DMS79 (cell line): ENCODE results near the gene LGI4.
"Not testable (repeated sequence)": the region's sequence is repeated elsewhere in the genome, so short reads cannot be mapped to it uniquely, and the experiment has no call there.

ENCODE experiments used
- DNase-seq: peaks from one replicate; lab custom pipeline; 2025; lab: John Stamatoyannopoulos, UW

The LGI4 gene

GRCh38 chr19:35141837-35142605 is 7.2 kb upstream of the LGI4 start:
- no peak for DNase-seq

- no peak for DNase-seq
Measured at GRCh38 chr19:35140962-35141836, 6.3 kb upstream of the LGI4 start.

- no peak for DNase-seq
Measured at GRCh38 chr19:35140207-35140961, 5.5 kb upstream of the LGI4 start.

GRCh38 chr19:35138305-35138892 is 3.5 kb upstream of the LGI4 start, which contains the start of gene FXYD1:
FXYD1 (plus strand) TSS chr19:35138824; CDS start chr19:35140080, 1,256 bp downstream.
- no peak for DNase-seq

GRCh38 chr19:35136977-35137702 is 2.3 kb upstream of the LGI4 start:
- no peak for DNase-seq

GRCh38 chr19:35136231-35136630 is 1.4 kb upstream of the LGI4 start:
- no peak for DNase-seq

GRCh38 chr19:35135389-35135909 is 590 bp upstream of the LGI4 start:
- DNase-seq, result no peak

GRCh38 chr19:35133826-35134225 is 1.0 kb downstream of the LGI4 start:
- no peak for DNase-seq

GRCh38 chr19:35132254-35132653 is 2.6 kb downstream of the LGI4 start:
- no peak for DNase-seq

- no peak for DNase-seq
Measured at GRCh38 chr19:35130761-35131720, 3.8 kb downstream of the LGI4 start.

- not testable (repeated sequence) for DNase-seq
Measured at GRCh38 chr19:35129724-35130274, 5.1 kb downstream of the LGI4 start.

- DNase-seq, result no peak
Measured at GRCh38 chr19:35128398-35129057, 6.3 kb downstream of the LGI4 start.

GRCh38 chr19:35127871-35128270 is 7.0 kb downstream of the LGI4 start:
- DNase-seq, result no peak

- DNase-seq, result no peak
Measured at GRCh38 chr19:35126624-35126959, 8.3 kb downstream of the LGI4 start.

- DNase-seq, result no peak
Measured at GRCh38 chr19:35125749-35126623, 8.9 kb downstream of the LGI4 start.

GRCh38 chr19:35125270-35125717 is 9.6 kb downstream of the LGI4 start:
- DNase-seq, result no peak

- peak; percentile 82 for DNase-seq
Measured at GRCh38 chr19:35124098-35125060, 10.5 kb downstream of the LGI4 start.
